Neutrophil (primary cell): Measurements from ENCODE around the gene ENTPD6.

Experiments used
- H3K27ac ChIP-seq: fragments of 200-600 bp; sonication (generic); 2 replicates; pipeline ENCODE4 v1.5.1; 2016; ENCODE audit warnings: mild to moderate bottlenecking, moderate library complexity
- H3K27me3 ChIP-seq: fragments of 200-600 bp; sonication (generic); 2 replicates; pipeline ENCODE4 v1.6.0; 2016; ENCODE audit warnings: mild to moderate bottlenecking
- H3K36me3 ChIP-seq: fragments of 200-600 bp; sonication (generic); 2 replicates; pipeline ENCODE4 v1.5.1; 2017
- H3K4me1 ChIP-seq, 2 experiments: fragments of 200-600 bp in 1 of 2; sonication (generic) in 1 of 2; 1 replicate in 1 of 2; 2 replicates in 1 of 2; pipeline versions ENCODE4 v1.5.1 to v1.6.1; 2013 to 2016; ENCODE audit warnings: low read depth in 1 of 2, low read length in 1 of 2, mild to moderate bottlenecking in 1 of 2, moderate library complexity in 1 of 2; ENCODE audit not compliant: control insufficient read depth in 1 of 2, insufficient read depth in 1 of 2
- H3K4me3 ChIP-seq, 2 experiments: fragments of 200-600 bp in 1 of 2; sonication (generic) in 1 of 2; 1 replicate in 1 of 2; 2 replicates in 1 of 2; pipeline ENCODE4 v1.5.1; 2013 to 2016; ENCODE audit warnings: low read depth in 1 of 2, low read length in 1 of 2, mild to moderate bottlenecking in 1 of 2, moderate library complexity in 1 of 2
- H3K9me3 ChIP-seq: fragments of 200-600 bp; sonication (generic); 2 replicates; pipeline ENCODE4 v1.5.1; 2016
- CTCF ChIP-seq: fragments of 200-600 bp; sonication (generic); IDR thresholded peaks from 2 replicates; pipeline ENCODE4 v1.5.1; 2016; ENCODE audit warnings: antibody characterized with exemption

ENTPD6 gene

GRCh38 chr20:25223765-25224720 lies 28.5 kb downstream of the ENTPD6 start:
- Histone ChIP-seq H3K4me3 (no peak overlapping the region), H3K4me1 (no peaks in the 10 kb centered on the region), H3K9me3 (no peaks in the 10 kb centered on the region), H3K36me3 (peaks cover 6% of the 10 kb centered on the region), H3K27ac (no peak overlapping the region), H3K27me3 (no peaks in the 10 kb centered on the region)
- TF ChIP-seq CTCF, result no peak

- Histone ChIP-seq H3K27ac (no peak overlapping the region), H3K4me1 (no peaks in the 10 kb centered on the region), H3K36me3 (peaks cover 6% of the 10 kb centered on the region), H3K4me3 (no peak overlapping the region), H3K27me3 (no peaks in the 10 kb centered on the region), H3K9me3 (no peaks in the 10 kb centered on the region)
- no peak for TF ChIP-seq CTCF
Measured at GRCh38 chr20:25224941-25225340, 29.4 kb downstream of the ENTPD6 start.

GRCh38 chr20:25225642-25226432 lies 30.3 kb downstream of the ENTPD6 start:
- Histone ChIP-seq H3K4me3 (no peak overlapping the region), H3K27ac (no peak overlapping the region), H3K36me3 (peaks cover 6% of the 10 kb centered on the region), H3K9me3 (no peaks in the 10 kb centered on the region), H3K4me1 (no peaks in the 10 kb centered on the region), H3K27me3 (no peaks in the 10 kb centered on the region)
- no peak for TF ChIP-seq CTCF

GRCh38 chr20:25226433-25227316 lies 31.2 kb downstream of the ENTPD6 start:
- H3K4me1 ChIP-seq, result no peaks in the 10 kb centered on the region
- TF ChIP-seq CTCF, result no peak

GRCh38 chr20:25227317-25227831 lies 31.9 kb downstream of the ENTPD6 start:
- no peak overlapping the region for H3K4me3 ChIP-seq
- no peaks in the 10 kb centered on the region for H3K27me3 ChIP-seq
- H3K9me3 ChIP-seq, result no peaks in the 10 kb centered on the region
- H3K36me3 ChIP-seq, result peaks cover 6% of the 10 kb centered on the region
- no peaks in the 10 kb centered on the region for H3K4me1 ChIP-seq
- no peak for TF ChIP-seq CTCF
- no peak overlapping the region for H3K27ac ChIP-seq

More at GRCh38 chr20:25226433-25227316, 31.2 kb downstream of the ENTPD6 start:
- H3K9me3 ChIP-seq, result no peaks in the 10 kb centered on the region
- H3K27me3 ChIP-seq, result no peaks in the 10 kb centered on the region
- H3K27ac ChIP-seq, result no peak overlapping the region
- peaks cover 6% of the 10 kb centered on the region for H3K36me3 ChIP-seq
- H3K4me3 ChIP-seq, result no peak overlapping the region
